Measurements from ENCODE around the gene NCAPD2.
A peak's percentile ranks its signal among the peaks of the same experiment; 100 is the strongest.
"Not testable (repeated sequence)": the region's sequence is repeated elsewhere in the genome, so short reads cannot be mapped to it uniquely, and the experiment has no call there.

Gene NCAPD2

GRCh38 chr12:6497291-6497690 lies 3.4 kb downstream of the NCAPD2 start:
- DNase-seq (ENCODE audit: low read depth in 2 of 2) = not testable (repeated sequence)

GRCh38 chr12:6500466-6500865 lies 6.6 kb downstream of the NCAPD2 start:
- DNase-seq (ENCODE audit: low read depth in 2 of 2) = no peak

- DNase-seq (ENCODE audit: low read depth in 2 of 2) = no peak
Measured at GRCh38 chr12:6507102-6507998, 13.4 kb downstream of the NCAPD2 start.

- DNase-seq (ENCODE audit: low read depth in 2 of 2) = no peak
Measured at GRCh38 chr12:6508087-6508486, 14.2 kb downstream of the NCAPD2 start.

GRCh38 chr12:6520186-6520585 lies 26.3 kb downstream of the NCAPD2 start:
- no peak for DNase-seq (ENCODE audit: low read depth in 2 of 2)

GRCh38 chr12:6522193-6522592 lies 28.3 kb downstream of the NCAPD2 start:
- DNase-seq (ENCODE audit: low read depth in 2 of 2) = no peak

- DNase-seq (ENCODE audit: low read depth in 2 of 2) = no peak
Measured at GRCh38 chr12:6523708-6524107, 29.8 kb downstream of the NCAPD2 start.

- no peak for DNase-seq (ENCODE audit: low read depth in 2 of 2)
Measured at GRCh38 chr12:6524648-6525047, 30.7 kb downstream of the NCAPD2 start.

GRCh38 chr12:6526201-6526600 lies 32.3 kb downstream of the NCAPD2 start:
- no peak for DNase-seq (ENCODE audit: low read depth in 2 of 2)

GRCh38 chr12:6526766-6527525 lies 33.0 kb downstream of the NCAPD2 start:
- DNase-seq (ENCODE audit: low read depth in 2 of 2) = no peak

- DNase-seq (ENCODE audit: low read depth in 2 of 2) = no peak
Measured at GRCh38 chr12:6527711-6528110, 33.8 kb downstream of the NCAPD2 start.

- no peak for DNase-seq (ENCODE audit: low read depth in 2 of 2)
Measured at GRCh38 chr12:6528539-6529235, 34.8 kb downstream of the NCAPD2 start.

- no peak for DNase-seq (ENCODE audit: low read depth in 2 of 2)
Measured at GRCh38 chr12:6529291-6529737, 35.4 kb downstream of the NCAPD2 start.

GRCh38 chr12:6530576-6531260 lies 36.8 kb downstream of the NCAPD2 start:
- no peak for DNase-seq (ENCODE audit: low read depth in 2 of 2)

- peak; percentile 67 to 84 for DNase-seq (ENCODE audit: low read depth in 2 of 2)
Measured at GRCh38 chr12:6532051-6532926, 38.4 kb downstream of the NCAPD2 start.

- peak; percentile 52 to 54 for DNase-seq (ENCODE audit: low read depth in 2 of 2)
Measured at GRCh38 chr12:6532927-6533652, 39.2 kb downstream of the NCAPD2 start.

- DNase-seq (ENCODE audit: low read depth in 2 of 2) = no peak
Measured at GRCh38 chr12:6533653-6533922, 39.7 kb downstream of the NCAPD2 start.

GRCh38 chr12:6533923-6534694 lies 40.2 kb downstream of the NCAPD2 start, which contains the start of gene GAPDH:
GAPDH (plus strand) TSS chr12:6534517; CDS start chr12:6534833, 316 bp downstream.
- peak; percentile 84 to 88 for DNase-seq (ENCODE audit: low read depth in 2 of 2)

GRCh38 chr12:6534695-6534944 lies 40.7 kb downstream of the NCAPD2 start:
- DNase-seq (ENCODE audit: low read depth in 2 of 2) = no peak

All from stimulated activated CD4-positive, alpha-beta T cell treated with anti-CD3 and anti-CD28 coated beads, Interleukin-4, amount 100 ng/mL, for 48 hours (primary cell).